IPS-20b (cell line): ENCODE data around the gene PHETA2.

Experiments used
- H3K27ac ChIP-seq: one replicate; pipeline ENCODE4 v1.5.1; 2013; ENCODE audit warnings: low read length
- H3K27me3 ChIP-seq: 2 replicates; pipeline ENCODE4 v1.6.1; 2013; ENCODE audit warnings: mild to moderate bottlenecking, low read length, inconsistent platforms; ENCODE audit not compliant: insufficient read depth
- H3K36me3 ChIP-seq: 2 replicates; pipeline ENCODE4 v1.6.1; 2013; ENCODE audit warnings: low read depth, mild to moderate bottlenecking, inconsistent platforms, low read length, moderate library complexity; ENCODE audit not compliant: insufficient read depth
- H3K4me1 ChIP-seq: 2 replicates; pipeline ENCODE4 v1.6.1; 2013; ENCODE audit warnings: mild to moderate bottlenecking, control low read depth, inconsistent platforms, low read length, moderate library complexity; ENCODE audit not compliant: insufficient read depth
- H3K4me3 ChIP-seq: 2 replicates; pipeline ENCODE4 v1.5.1; 2013; ENCODE audit warnings: mild to moderate bottlenecking, low read length, inconsistent platforms
- H3K9ac ChIP-seq: 2 replicates; pipeline ENCODE4 v1.6.1; 2013; ENCODE audit warnings: low read depth, mild to moderate bottlenecking, inconsistent platforms, low read length, moderate library complexity
- H3K9me3 ChIP-seq: 2 replicates; pipeline ENCODE4 v1.6.1; 2013; ENCODE audit warnings: mild to moderate bottlenecking, low read depth, low read length, inconsistent platforms; ENCODE audit not compliant: insufficient read depth

Gene PHETA2

GRCh38 chr22:42074132-42074811 is at the start of gene PHETA2:
PHETA2 (plus strand) TSS chr22:42074248; CDS start chr22:42077294, 3,046 bp downstream.
- Histone ChIP-seq H3K4me3 (peak within 1 kb of the TSS; percentile 61; the same call in 1 of the 2 replicates), H3K9me3 (no peaks in the 10 kb centered on the region), H3K9ac (peak within 1 kb of the TSS; percentile 41; the same call in 1 of the 2 replicates), H3K36me3 (no peaks in the 10 kb centered on the region), H3K27me3 (peaks cover 17% of the 10 kb centered on the region), H3K27ac (no peak within 1 kb of the TSS), H3K4me1 (peaks cover 18% of the 10 kb centered on the region; the same call in 1 of the 2 replicates)

- H3K27me3 ChIP-seq: no peaks in the 10 kb centered on the region
- no peaks in the 10 kb centered on the region for H3K9me3 ChIP-seq
- no peak overlapping the region for H3K4me3 ChIP-seq
- no peak overlapping the region for H3K9ac ChIP-seq
- no peaks in the 10 kb centered on the region for H3K36me3 ChIP-seq
- H3K4me1 ChIP-seq: no peaks in the 10 kb centered on the region
- no peak overlapping the region for H3K27ac ChIP-seq
These were observed 48.6 kb upstream of the PHETA2 start for GRCh38 chr22:42025421-42025820.

GRCh38 chr22:42026705-42027104 is 47.3 kb upstream of the PHETA2 start:
- H3K9me3 ChIP-seq: no peaks in the 10 kb centered on the region
- H3K36me3 ChIP-seq: no peaks in the 10 kb centered on the region
- H3K27ac ChIP-seq: no peak overlapping the region
- no peaks in the 10 kb centered on the region for H3K27me3 ChIP-seq
- H3K4me1 ChIP-seq: no peaks in the 10 kb centered on the region
- no peak overlapping the region for H3K4me3 ChIP-seq
- no peak overlapping the region for H3K9ac ChIP-seq

- no peak overlapping the region for H3K9ac ChIP-seq
These were observed 40.5 kb upstream of the PHETA2 start for GRCh38 chr22:42033263-42034181.

GRCh38 chr22:42035256-42035655 is 38.8 kb upstream of the PHETA2 start:
- no peaks in the 10 kb centered on the region for H3K36me3 ChIP-seq
- no peak overlapping the region for H3K9ac ChIP-seq
- H3K4me1 ChIP-seq: no peaks in the 10 kb centered on the region
- peaks cover 14% of the 10 kb centered on the region for H3K9me3 ChIP-seq
- no peak overlapping the region for H3K4me3 ChIP-seq
- H3K27me3 ChIP-seq: no peaks in the 10 kb centered on the region
- no peak overlapping the region for H3K27ac ChIP-seq

More at GRCh38 chr22:42033263-42034181, 40.5 kb upstream of the PHETA2 start:
- Histone ChIP-seq H3K27me3 (no peaks in the 10 kb centered on the region), H3K4me3 (no peak overlapping the region; the same call in 1 of the 2 replicates), H3K9me3 (peaks cover 14% of the 10 kb centered on the region), H3K27ac (no peak overlapping the region), H3K4me1 (no peaks in the 10 kb centered on the region), H3K36me3 (no peaks in the 10 kb centered on the region)

- no peaks in the 10 kb centered on the region for H3K4me1 ChIP-seq
- no peak overlapping the region for H3K4me3 ChIP-seq
- no peak overlapping the region for H3K27ac ChIP-seq
These were observed 34.8 kb upstream of the PHETA2 start for GRCh38 chr22:42039271-42039670.

GRCh38 chr22:42041784-42042183 is 32.3 kb upstream of the PHETA2 start:
- no peak overlapping the region for H3K27ac ChIP-seq
- no peaks in the 10 kb centered on the region for H3K4me1 ChIP-seq
- no peak overlapping the region for H3K9ac ChIP-seq
- H3K27me3 ChIP-seq: no peaks in the 10 kb centered on the region
- no peak overlapping the region for H3K4me3 ChIP-seq
- H3K9me3 ChIP-seq: peaks cover 4% of the 10 kb centered on the region; the same call in 1 of the 2 replicates
- H3K36me3 ChIP-seq: no peaks in the 10 kb centered on the region

More at GRCh38 chr22:42039271-42039670, 34.8 kb upstream of the PHETA2 start:
- H3K9ac ChIP-seq: no peak overlapping the region
- H3K27me3 ChIP-seq: no peaks in the 10 kb centered on the region
- H3K9me3 ChIP-seq: peaks cover 6% of the 10 kb centered on the region; the same call in 1 of the 2 replicates
- no peaks in the 10 kb centered on the region for H3K36me3 ChIP-seq

- Histone ChIP-seq H3K4me3 (no peak overlapping the region), H3K27ac (no peak overlapping the region), H3K36me3 (no peaks in the 10 kb centered on the region), H3K9me3 (no peaks in the 10 kb centered on the region; the same call in 1 of the 2 replicates), H3K27me3 (no peaks in the 10 kb centered on the region), H3K9ac (no peak overlapping the region), H3K4me1 (no peaks in the 10 kb centered on the region)
These were observed 23.3 kb upstream of the PHETA2 start for GRCh38 chr22:42050641-42051180.

- Histone ChIP-seq H3K9me3 (peaks cover 14% of the 10 kb centered on the region), H3K9ac (no peak overlapping the region), H3K4me1 (no peaks in the 10 kb centered on the region), H3K27ac (no peak overlapping the region), H3K27me3 (no peaks in the 10 kb centered on the region), H3K36me3 (no peaks in the 10 kb centered on the region), H3K4me3 (no peak overlapping the region)
These were observed 21.3 kb upstream of the PHETA2 start for GRCh38 chr22:42052765-42053164.

GRCh38 chr22:42056757-42057511 is 17.1 kb upstream of the PHETA2 start:
- Histone ChIP-seq H3K9ac (no peak overlapping the region), H3K4me3 (no peak overlapping the region), H3K36me3 (peaks cover 35% of the 10 kb centered on the region), H3K9me3 (peaks cover 26% of the 10 kb centered on the region), H3K4me1 (no peaks in the 10 kb centered on the region), H3K27ac (no peak overlapping the region), H3K27me3 (no peaks in the 10 kb centered on the region)

- Histone ChIP-seq H3K27ac (no peak overlapping the region), H3K4me1 (peaks cover 6% of the 10 kb centered on the region; the same call in 1 of the 2 replicates), H3K4me3 (no peak overlapping the region), H3K27me3 (no peaks in the 10 kb centered on the region), H3K36me3 (peaks cover 43% of the 10 kb centered on the region), H3K9me3 (peaks cover 26% of the 10 kb centered on the region), H3K9ac (no peak overlapping the region)
These were observed 13.6 kb upstream of the PHETA2 start for GRCh38 chr22:42060489-42060888.
